Nephron (organoid): ENCODE data around the gene SIRT3.

ENCODE experiments used
- H3K27ac Mint-ChIP-seq, 3 experiments: 2 replicates each; pipeline ENCODE4 v1.8.0; 2020; ENCODE audit warnings: mixed read lengths in 3 of 3, mild to moderate bottlenecking in 2 of 3, moderate library complexity in 1 of 3
- H3K27me3 Mint-ChIP-seq: 2 replicates; pipeline ENCODE4 v1.8.0; 2021; ENCODE audit warnings: low read depth, mild to moderate bottlenecking, moderate library complexity, mixed read lengths
- H3K36me3 Mint-ChIP-seq: 2 replicates; pipeline ENCODE4 v1.8.0; 2020; ENCODE audit warnings: low read depth, mixed read lengths
- H3K4me1 Mint-ChIP-seq: 2 replicates; pipeline ENCODE4 v1.8.0; 2020; ENCODE audit warnings: mixed read lengths
- H3K4me3 Mint-ChIP-seq, 3 experiments: 2 replicates each; pipeline ENCODE4 v1.8.0; 2020; ENCODE audit warnings: mild to moderate bottlenecking in 3 of 3, mixed read lengths in 3 of 3, moderate library complexity in 2 of 3
- H3K9me3 Mint-ChIP-seq: 2 replicates; pipeline ENCODE4 v1.8.0; 2020; ENCODE audit warnings: mixed read lengths
- CTCF ChIP-seq, 3 experiments: fragments of 200-600 bp; sonication (generic); IDR thresholded peaks; one replicate each; pipeline ENCODE4 v1.5.0; 2021; ENCODE audit warnings: antibody characterized with exemption in 3 of 3; ENCODE audit not compliant: unreplicated experiment in 3 of 3

Gene SIRT3

GRCh38 chr11:279040-279965 is 43.2 kb upstream of the SIRT3 start:
- H3K27me3 Mint-ChIP-seq, result peaks cover 9% of the 10 kb centered on the region
- H3K4me3 Mint-ChIP-seq, result no peak overlapping the region
- no peak overlapping the region for H3K27ac Mint-ChIP-seq
- no peak for TF ChIP-seq CTCF (IDR thresholded peaks at IDR 0.05; ENCODE audit: unreplicated experiment in 3 of 3)
- peaks cover 7% of the 10 kb centered on the region for H3K9me3 Mint-ChIP-seq
- H3K36me3 Mint-ChIP-seq, result no peaks in the 10 kb centered on the region
- H3K4me1 Mint-ChIP-seq, result peaks cover 11% of the 10 kb centered on the region

GRCh38 chr11:278001-278951 is 42.1 kb upstream of the SIRT3 start, which contains the start of gene NLRP6:
Gene NLRP6, plus strand, starts transcription at chr11:278407. Its CDS starts 163 bp downstream, at chr11:278570.
- TF ChIP-seq CTCF (IDR thresholded peaks at IDR 0.05; ENCODE audit: unreplicated experiment in 3 of 3), result no peak
- H3K9me3 Mint-ChIP-seq, result peaks cover 7% of the 10 kb centered on the region
- H3K27me3 Mint-ChIP-seq, result peaks cover 9% of the 10 kb centered on the region
- peaks cover 5% of the 10 kb centered on the region for H3K4me1 Mint-ChIP-seq
- H3K27ac Mint-ChIP-seq, result no peak within 1 kb of the TSS
- no peaks in the 10 kb centered on the region for H3K36me3 Mint-ChIP-seq
- no peak within 1 kb of the TSS for H3K4me3 Mint-ChIP-seq

- H3K27me3 Mint-ChIP-seq, result peaks cover 5% of the 10 kb centered on the region
- H3K36me3 Mint-ChIP-seq, result no peaks in the 10 kb centered on the region
- H3K9me3 Mint-ChIP-seq, result peaks cover 7% of the 10 kb centered on the region
- H3K4me3 Mint-ChIP-seq, result no peak overlapping the region
- no peaks in the 10 kb centered on the region for H3K4me1 Mint-ChIP-seq
- no peak for TF ChIP-seq CTCF (IDR thresholded peaks at IDR 0.05; ENCODE audit: unreplicated experiment in 3 of 3)
- H3K27ac Mint-ChIP-seq, result no peak overlapping the region
Observed at GRCh38 chr11:276219-276618, 40.1 kb upstream of the SIRT3 start.

- TF ChIP-seq CTCF (IDR thresholded peaks at IDR 0.05; ENCODE audit: unreplicated experiment in 3 of 3), result no peak
- H3K4me3 Mint-ChIP-seq, result no peak overlapping the region
Observed at GRCh38 chr11:272931-273198, 36.7 kb upstream of the SIRT3 start.

GRCh38 chr11:272195-272930 is 36.2 kb upstream of the SIRT3 start:
- Mint-ChIP-seq H3K9me3 (peaks cover 12% of the 10 kb centered on the region), H3K4me1 (no peaks in the 10 kb centered on the region), H3K27ac (no peak overlapping the region), H3K27me3 (peaks cover 14% of the 10 kb centered on the region), H3K36me3 (no peaks in the 10 kb centered on the region), H3K4me3 (no peak overlapping the region)
- no peak for TF ChIP-seq CTCF (IDR thresholded peaks at IDR 0.05; ENCODE audit: unreplicated experiment in 3 of 3)

More at GRCh38 chr11:272931-273198, 36.7 kb upstream of the SIRT3 start:
- Mint-ChIP-seq H3K27me3 (peaks cover 14% of the 10 kb centered on the region), H3K27ac (no peak overlapping the region), H3K36me3 (no peaks in the 10 kb centered on the region), H3K9me3 (peaks cover 12% of the 10 kb centered on the region), H3K4me1 (no peaks in the 10 kb centered on the region)
